WI38 (cell line): ENCODE measurements around the gene PLA2G1B.

Experiments used
- H3K4me3 ChIP-seq: 2 replicates; pipeline ENCODE4 v1.5.1; 2011; ENCODE audit warnings: low read depth, mild to moderate bottlenecking, control low read depth, low read length
- TF ChIP-seq, protein P1 (sequence below): IDR thresholded peaks from 2 replicates; pipeline ENCODE4 v1.5.1; 2012; ENCODE audit warnings: low read depth, mild to moderate bottlenecking, control low read depth, low read length

The PLA2G1B gene

DNA sequence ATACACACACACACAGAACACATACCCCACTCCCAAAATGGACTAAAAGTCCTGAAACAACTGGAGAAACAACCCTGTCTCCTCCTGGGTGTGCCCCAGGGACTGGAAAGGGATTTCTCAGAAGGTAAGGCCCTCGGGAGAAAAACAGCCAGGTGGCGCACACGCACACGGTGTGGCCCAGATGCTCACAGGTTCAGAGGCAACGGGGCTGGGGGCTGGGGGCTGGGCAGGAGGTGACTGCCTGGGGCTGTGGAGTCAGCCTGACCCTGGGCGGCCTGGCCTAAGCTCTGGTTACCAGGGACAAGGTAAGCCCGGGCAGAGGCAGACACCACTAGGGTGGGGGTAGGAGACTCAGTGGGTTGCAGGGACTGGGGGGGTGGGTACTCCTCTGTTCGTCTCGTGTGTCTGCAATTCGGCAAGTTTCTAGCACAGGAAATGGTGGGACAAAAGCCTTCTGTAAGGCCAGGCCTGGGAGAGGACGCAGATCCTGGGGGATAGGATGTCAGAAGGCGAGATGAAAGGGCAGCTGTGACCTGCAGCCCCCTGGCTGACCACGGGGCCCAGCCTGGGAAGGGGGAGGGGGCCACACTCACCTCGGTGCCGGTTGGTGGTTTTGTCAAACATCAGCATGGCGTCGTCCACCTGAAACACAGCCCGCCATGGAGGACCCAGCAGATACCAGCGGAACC lies 31.0 kb upstream of the PLA2G1B start:
- TF ChIP-seq, protein P1, sequence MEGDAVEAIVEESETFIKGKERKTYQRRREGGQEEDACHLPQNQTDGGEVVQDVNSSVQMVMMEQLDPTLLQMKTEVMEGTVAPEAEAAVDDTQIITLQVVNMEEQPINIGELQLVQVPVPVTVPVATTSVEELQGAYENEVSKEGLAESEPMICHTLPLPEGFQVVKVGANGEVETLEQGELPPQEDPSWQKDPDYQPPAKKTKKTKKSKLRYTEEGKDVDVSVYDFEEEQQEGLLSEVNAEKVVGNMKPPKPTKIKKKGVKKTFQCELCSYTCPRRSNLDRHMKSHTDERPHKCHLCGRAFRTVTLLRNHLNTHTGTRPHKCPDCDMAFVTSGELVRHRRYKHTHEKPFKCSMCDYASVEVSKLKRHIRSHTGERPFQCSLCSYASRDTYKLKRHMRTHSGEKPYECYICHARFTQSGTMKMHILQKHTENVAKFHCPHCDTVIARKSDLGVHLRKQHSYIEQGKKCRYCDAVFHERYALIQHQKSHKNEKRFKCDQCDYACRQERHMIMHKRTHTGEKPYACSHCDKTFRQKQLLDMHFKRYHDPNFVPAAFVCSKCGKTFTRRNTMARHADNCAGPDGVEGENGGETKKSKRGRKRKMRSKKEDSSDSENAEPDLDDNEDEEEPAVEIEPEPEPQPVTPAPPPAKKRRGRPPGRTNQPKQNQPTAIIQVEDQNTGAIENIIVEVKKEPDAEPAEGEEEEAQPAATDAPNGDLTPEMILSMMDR: no peak
- H3K4me3 ChIP-seq: no peak overlapping the region

DNA sequence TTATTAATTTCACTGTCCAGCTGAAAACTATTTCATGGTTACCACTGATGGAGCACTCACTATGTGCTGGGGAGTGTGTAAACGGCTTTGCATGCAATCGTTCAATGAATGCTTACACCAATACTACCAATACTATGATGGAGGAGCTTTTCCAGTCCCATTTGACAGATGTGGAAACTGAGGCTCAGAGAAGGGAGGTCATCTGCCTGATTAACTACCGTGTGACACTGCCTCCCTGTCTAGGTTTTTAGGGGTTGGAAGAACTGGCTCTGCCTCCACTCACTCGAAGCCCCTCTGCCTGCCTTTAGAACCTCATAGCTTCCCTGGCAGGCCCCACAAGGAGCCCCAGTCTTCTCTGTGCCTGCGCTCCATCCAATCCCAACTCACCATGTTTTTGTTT lies 29.5 kb upstream of the PLA2G1B start:
- H3K4me3 ChIP-seq: no peak overlapping the region
- TF ChIP-seq, protein P1: no peak

DNA sequence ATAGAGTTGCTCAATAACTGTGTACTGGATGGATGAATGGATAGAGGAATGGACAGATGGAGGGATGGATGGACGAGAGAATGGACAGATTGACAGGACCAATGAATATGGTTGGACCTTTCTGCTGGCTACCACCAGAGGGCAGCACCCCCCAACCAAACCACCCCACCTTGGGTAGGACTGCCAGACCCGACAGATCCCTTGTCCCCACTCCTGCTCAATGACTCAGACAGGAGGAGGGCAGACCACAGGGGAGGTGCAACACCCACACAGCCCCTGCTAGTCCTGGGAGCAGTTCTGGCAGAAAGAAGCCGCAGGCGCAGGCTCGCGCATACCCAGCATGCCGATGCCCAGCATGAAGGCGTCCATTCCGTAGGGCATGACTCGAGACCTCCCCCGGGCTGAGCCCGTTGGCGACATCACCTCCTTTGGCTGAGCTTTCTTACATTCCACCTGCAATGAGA lies 29.0 kb upstream of the PLA2G1B start:
- H3K4me3 ChIP-seq: no peak overlapping the region

DNA sequence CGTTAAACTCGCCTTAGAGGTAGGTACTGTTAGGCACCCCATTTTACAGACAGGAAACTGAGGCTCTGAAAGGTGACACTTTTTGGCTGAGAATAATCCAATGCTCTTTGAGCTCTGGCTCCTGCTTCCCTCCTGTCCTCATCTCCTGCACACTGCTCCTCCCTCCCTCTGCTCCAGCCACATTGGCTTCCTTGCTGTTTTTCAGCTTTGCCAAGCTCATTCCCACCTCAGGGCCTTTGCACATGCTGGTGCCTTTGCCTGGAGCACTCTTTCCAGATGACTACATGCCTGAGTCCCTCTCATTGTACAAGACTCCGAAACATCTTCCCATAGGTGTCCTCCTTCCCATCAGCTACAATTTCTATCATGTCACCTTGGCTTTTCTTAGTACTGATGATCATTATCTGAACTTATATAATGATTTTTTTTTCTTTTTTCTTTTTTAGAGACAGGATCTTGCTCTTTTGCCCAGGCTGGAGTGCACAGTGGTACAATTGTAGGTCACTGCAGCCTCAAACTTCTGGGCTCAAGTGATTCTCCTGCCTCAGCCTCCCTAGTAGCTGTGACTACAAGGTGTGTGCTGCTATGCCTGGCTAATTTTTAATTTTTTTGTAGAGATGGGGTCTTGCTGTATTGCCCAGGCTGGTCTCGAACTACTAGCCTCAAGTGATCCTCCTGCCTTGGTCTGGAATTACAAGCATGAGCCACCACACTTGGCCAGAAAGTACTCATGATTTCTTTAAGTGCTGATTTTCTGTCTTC lies 26.2 kb upstream of the PLA2G1B start:
- TF ChIP-seq, protein P1: no peak
- H3K4me3 ChIP-seq: no peak overlapping the region

More for the DNA sequence above, 29.0 kb upstream of the PLA2G1B start:
- TF ChIP-seq, protein P1: peak; percentile 82

DNA sequence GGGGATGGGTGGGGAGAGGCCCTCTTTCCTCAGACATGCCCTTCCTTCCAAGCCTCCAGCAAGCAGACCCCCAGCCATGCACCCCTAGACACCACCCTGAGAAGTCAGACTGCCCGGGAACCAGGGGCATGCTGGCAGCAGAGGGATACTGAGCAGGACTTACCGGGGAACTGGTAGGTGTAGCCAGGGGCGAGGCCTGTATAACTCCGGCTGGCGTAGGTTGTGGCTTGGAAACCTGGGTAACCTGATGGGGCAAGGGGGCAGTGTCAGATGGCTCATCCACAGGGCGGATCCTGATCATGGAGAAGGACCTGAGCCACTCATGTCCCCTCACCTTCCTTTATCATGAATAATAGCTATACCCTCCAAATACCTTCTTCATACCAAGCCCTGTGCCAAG lies 25.6 kb upstream of the PLA2G1B start:
- TF ChIP-seq, protein P1: no peak
- H3K4me3 ChIP-seq: no peak overlapping the region

DNA sequence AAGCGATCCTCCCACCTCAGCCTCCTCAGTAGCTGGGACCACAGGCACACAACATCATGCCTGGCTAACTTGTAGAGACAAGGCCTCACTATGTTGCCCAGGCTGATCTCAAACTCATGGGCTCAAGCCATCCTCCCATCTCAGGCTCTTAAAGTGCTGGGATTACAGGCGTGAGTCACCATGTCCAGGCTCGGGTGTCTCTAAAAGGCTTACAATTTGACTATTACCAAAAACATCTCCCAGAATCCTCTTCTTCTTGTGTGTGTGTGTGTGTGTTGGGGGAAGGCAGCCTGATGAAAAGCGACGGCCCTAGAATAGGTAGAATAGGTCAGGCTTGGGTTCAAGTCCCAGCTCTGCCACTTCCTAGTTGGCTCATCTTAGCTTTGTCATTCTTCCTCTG lies 24.5 kb upstream of the PLA2G1B start:
- TF ChIP-seq, protein P1: no peak
- no peak overlapping the region for H3K4me3 ChIP-seq
